Activated CD8-positive, alpha-beta memory T cell treated with anti-CD3 and anti-CD28 coated beads, Interleukin-2, amount 50 U/mL, for 24 hours (primary cell): ENCODE results near the gene AKT3.

Source experiments
- DNase-seq: peaks from one replicate; pipeline ENCODE4 v3.0.0-alpha.2; 2020; ENCODE audit errors: extremely low read depth

AKT3 gene

DNA sequence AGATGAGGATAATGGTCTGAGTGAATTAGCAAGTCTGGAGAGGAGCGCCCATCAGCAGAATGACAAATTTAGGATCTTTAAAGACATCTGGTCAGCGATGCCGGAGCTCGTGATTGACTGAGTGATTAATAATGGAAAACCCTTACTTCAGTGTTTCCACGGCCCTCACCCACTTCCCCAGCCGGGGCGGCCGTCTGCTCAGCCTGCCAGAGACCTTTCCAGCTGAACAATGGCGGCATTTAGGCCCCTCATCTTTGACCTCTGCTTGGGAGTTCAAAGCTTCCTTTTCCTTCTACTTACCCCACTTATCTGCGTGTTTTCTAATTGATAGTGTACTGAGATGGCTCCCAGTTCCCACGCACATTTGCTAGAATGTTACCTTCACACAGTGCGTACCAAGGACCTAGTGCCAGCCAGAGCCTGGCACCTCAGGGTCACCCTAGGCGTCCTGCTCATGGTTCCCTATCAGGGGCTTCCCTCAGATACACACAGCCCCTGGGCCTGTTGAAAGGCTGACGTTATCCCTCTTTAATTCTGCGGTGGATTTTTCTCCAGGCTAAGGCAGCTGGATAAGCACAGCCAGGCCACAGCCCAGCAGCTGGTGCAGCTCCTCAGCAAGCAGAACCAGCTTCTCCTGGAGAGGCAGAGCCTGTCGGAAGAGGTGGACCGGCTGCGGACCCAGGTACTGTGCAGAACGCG, 361.4 kb downstream of the AKT3 start:
- no peak for DNase-seq

GRCh38 chr1:243487649-243488227, 362.3 kb downstream of the AKT3 start:
- no peak for DNase-seq

GRCh38 chr1:243487036-243487648, 362.9 kb downstream of the AKT3 start:
- DNase-seq: no peak

DNA sequence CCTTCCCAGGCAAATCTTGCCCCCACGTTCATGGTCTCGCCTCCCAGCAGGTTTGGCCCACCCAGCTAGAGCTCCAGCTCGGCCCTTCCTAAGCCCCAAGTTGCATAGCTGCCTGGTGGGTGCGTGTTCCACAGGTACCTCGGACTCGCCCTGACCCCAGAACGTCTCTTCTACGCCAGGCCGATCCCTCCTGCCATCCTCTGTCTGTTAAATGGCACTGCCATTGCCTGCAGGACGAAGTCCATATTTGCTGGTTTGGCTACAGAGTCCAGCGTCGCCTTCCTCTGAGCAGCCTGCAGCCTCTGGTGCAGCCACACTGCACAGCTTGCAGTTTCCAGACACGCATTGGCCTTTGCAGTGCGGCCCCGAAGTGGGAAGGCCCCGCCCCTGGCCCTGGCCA, 366.1 kb downstream of the AKT3 start:
- DNase-seq: no peak

DNA sequence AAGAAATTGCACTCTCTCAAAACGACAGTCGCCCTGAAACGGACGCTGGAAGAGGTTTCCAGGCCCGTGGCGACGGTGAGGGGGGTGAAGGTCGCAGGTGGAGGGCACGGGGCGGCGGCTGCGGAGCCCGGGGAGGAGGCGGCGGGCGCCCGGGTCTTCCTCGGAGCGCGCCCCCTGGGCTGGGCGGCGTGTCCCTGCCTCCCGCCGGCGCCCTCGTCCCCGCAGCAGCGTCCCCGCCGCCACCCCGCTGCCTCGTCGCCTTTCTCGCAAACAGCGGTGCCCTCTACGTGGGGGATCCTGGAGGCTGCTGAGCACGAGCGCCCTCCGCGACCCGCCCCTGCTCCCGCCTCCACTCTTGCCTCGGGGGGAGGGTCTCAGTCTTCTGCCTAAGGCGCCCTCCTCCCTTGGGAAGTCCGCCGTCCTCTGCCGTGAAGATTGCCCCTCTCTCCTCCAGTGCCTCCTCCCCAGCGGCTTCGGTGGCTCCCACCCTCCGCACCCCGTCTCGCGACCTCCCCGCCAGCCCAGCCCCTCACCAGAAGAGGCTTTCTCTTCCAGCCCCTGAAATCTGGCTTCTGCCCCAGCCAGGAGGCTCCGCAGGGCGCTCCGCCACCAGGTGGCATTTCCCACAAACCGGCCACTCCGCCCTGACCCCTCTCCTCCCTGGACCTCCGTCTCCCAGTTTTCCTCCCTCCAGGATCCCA, 366.8 kb downstream of the AKT3 start:
- DNase-seq: no peak

DNA sequence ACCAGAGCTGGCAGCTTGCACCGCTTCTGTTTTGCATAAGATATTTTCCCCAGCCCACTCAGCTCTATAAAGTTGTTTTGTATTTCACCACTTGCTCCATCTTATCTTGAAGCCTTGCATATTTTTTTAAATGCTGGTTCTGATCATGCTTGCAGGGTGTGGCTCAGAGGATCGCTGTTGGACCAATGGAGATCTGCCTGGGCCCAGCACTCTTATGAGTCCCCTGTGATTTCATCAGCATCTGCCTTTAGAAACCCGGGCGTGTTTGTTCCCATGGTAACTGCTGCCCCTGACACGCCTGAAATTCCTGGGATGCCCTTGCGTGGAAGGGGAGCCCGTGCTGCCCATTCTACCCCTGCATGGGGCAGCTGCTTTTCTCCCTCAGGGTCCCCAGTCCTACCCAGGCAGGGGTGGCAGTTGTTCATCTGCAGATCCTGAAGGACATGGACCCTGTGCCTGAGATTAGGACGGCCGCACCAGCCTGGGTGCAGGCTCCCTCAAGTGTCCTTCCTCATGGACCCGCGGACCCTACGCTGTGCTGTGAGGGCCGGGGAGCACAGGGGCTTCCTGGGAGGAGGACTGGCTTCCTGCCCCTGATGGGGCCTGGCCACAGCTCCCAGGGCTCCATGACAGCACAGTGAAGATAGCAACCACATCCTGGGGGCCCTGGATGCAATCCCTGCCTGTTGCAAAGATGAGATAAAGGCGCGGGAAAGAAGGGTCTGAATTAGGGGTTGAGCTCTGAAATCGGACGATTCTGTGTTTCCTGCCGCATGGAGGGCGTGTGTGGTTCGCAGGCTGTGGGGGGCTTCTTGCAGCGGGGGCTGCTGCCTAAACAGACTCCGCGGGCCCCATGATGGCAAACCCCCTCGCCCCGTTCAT, 367.7 kb downstream of the AKT3 start:
- DNase-seq: no peak

GRCh38 chr1:243481101-243481500, 368.9 kb downstream of the AKT3 start:
- no peak for DNase-seq

GRCh38 chr1:243477731-243478290, 372.2 kb downstream of the AKT3 start:
- no peak for DNase-seq

DNA sequence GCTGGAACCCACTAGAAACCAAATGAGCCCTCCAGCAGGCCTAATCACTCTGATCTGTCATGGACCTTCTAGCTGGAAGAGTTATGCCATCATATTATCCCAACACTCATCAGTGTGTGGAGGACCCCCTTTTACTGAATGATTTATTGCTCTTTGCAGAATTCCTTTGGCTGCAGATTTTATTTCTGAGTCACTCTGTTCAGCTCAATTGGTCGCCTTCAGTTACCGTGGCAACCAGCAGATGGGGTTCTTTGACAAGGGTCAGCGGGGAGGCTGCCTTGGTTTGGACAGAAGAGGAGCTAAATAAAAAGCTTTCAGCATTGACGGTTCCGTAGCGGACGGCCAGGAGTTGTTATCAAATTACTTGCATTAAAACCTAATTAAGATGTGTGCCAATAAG, 374.1 kb downstream of the AKT3 start:
- no peak for DNase-seq

DNA sequence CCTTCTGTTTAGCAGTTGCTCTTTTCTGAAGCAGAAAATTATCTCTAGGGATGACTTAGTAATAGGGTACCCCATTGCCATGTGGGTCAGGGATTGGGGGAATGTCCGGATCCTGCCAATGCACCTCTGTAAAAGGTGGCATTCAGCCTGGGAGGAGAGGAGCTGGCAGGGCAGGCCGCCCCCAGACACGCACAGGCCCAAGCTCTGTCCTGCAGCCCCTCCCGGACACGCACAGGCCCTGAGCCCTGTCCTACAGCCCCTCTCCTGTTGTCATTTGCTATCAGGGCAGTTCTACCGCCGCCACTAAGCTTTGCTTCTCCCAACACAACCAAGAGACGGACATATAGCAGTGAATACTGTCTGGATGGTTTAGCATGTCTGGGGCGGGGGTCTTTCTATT, 375.1 kb downstream of the AKT3 start:
- DNase-seq: no peak

DNA sequence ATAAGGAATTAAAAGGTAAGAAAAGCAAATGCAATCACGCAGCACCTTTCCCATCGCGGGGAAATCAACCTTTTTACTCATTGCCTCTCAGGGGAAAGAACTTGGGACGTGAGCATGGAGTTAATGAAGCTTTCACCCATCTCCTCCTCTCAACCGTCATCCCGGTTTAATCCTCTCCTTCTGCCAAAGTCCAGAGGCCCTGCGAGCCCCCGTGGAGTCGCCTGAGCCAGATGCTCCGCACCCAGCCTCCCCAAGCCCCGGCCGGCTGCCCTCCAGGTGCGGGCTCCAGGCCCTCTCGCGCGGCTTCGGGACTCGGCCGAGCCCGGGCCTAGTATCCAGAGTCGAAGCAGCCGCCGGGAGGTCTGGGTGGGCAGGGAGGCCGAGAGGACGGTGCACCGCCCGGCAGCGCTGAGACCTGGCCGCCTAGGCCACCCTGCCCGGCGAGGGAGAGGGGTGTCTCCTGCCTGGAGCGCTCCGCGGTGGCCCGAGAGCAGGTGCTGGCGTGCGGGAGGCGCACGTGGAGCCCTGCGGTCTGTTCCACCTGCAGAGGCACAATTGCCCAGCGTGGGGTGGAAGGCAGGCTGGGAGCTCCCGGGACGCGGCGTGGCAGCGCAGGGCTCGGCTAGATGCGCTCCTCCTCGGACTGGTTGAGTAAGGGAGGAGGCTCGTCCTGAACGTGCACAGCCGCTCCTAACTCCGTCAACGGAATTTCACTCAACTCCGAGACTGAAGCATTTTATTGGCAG, 375.7 kb downstream of the AKT3 start:
- DNase-seq: no peak

DNA sequence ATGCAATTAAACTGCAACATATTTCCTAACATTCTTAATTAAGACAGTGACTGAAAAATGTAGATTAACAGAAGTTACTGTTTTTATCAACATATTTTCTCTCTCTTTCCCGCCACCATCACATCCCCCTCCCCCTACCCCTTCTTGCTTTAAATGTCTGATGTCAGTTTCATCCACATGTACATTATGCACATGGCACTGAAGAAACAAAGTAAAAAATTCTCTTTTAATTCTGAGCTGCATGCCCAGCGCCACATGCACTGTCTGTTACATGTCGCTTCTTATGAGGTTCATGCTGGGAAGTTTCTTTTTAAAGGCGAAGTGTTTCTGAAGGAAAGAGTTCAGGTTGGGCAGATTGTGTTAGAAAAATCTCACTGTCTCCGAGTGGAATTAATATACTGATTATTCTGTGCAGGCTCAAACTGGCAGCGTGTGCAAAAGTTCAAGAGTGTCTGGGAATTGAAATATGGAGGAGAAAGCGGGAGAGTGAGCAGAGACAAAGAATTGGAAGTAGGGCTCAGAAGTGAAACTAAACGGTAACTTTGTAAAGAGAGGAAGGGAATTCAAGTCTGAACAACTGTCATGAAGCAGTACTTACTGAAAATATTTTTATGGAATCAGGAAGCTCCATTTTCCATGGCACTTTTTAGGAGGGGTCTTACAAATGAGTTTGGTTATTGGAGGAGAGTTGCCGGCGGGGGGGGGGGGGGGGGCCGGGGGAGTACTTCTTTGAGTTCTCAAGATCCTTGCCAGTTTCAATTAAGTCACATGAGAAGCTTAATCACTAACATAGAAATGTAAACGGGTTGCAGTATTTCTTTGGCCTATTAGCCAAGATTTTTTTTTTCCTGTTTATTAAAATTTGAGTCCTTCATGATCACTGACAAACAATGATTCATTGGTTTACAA, 376.6 kb downstream of the AKT3 start:
- no peak for DNase-seq

DNA sequence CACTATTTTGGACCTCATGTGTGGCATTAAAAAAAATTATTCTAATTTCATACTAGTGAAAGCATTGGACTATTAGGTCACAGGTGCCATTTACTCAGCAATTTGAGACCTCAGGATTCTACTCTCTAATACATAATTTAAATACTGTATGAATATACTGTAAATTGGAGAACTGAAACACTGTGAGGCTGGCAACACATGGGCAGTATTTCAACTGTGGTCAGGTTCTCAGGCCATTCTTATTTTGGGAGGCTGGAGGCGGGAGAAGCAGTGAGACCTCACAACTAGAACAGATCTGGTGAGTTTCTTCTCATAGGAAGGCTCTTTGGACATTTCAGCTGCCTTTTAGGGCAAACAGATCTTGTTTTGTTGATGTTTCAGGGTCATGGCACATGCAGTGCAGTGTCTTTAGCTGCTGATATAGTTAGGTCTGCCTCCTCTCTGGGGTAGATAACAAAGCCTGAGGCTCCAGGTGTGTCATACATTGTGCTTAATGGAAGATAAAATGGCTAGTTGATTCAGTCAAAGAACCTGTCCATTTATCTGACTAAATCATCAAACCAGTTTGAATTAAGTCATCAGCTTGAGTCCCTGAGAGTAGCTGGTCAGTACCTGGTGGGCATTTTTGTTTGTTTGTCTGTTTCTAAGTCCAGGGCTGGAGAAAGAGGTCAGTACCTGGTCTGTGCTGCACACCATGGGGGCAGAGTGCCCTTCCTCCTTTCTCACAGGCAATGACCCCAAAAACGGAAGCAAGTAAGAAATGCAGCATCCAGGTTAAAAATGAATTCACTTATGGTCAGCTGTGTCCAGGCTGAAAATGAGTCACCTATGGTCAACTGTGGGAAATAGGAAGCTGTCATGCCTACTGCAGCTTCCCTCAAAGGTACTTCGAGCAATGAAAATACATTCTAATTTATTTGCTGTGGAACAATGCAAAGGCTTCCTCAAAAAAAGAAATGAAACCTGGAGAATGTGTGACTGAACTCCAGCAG, 378.0 kb downstream of the AKT3 start:
- no peak for DNase-seq

GRCh38 chr1:243471026-243471685, 378.9 kb downstream of the AKT3 start:
- DNase-seq: no peak

GRCh38 chr1:243470502-243470901, 379.5 kb downstream of the AKT3 start:
- DNase-seq: no peak

DNA sequence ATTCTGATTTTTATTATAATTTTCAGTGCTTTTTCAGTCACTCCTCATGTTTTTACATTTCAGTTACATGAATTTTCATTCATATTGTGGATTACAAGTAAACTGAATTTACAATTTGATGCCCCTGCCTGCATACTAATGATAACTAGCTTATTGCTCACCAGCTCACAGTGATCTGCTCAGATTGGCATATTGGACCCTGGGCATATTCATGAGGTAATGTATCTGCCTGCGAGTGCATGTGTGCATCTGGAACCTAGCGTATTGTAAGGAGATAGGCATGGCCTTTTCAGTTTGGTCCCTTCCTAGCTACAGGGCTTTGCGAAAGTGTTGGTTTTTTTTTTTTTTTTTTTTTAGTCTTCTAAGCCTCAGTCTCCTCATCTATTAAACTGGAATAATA, 380.5 kb downstream of the AKT3 start:
- no peak for DNase-seq

DNA sequence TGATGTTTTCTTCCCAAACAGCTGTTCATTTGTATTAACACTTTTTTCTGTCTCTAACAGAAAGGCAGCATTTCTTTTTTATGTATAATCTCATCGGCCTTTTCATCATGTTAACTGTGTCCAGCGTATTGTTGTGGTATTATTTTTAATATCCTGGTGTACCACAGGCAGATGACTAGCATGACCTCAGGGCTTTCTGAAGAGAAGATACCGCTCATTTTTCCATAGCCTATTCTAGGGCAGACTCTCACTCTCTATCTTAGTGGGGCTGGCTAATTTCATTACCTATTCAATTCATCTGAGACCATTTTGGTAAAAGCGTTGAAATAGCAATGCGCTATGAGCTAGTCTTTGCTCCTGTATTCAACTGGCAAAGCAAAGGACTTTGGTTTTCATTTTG, 384.3 kb downstream of the AKT3 start:
- no peak for DNase-seq

- no peak for DNase-seq
These were observed 385.0 kb downstream of the AKT3 start for GRCh38 chr1:243465081-243465480.
